Colonic mucosa (tissue), 4 donors: Measurements from ENCODE around the gene DGKD. TPM values are rescaled to one million over a fixed set of nuclear protein-coding genes. Genes with fewer than 3 reads are reported as not detected.

Experiments
- DNase-seq: peaks from one replicate; pipeline ENCODE4 v3.0.0-alpha.2; 2020
- H3K27ac ChIP-seq: fragments of 200-600 bp; one replicate; pipeline ENCODE4 v1.8.0; 2021
- H3K27me3 ChIP-seq: fragments of 200-600 bp; one replicate; pipeline ENCODE4 v1.8.0; 2021
- H3K36me3 ChIP-seq: fragments of 200-600 bp; one replicate; pipeline ENCODE4 v1.8.0; 2021
- H3K4me1 ChIP-seq: fragments of 200-600 bp; one replicate; pipeline ENCODE4 v1.8.0; 2021; ENCODE audit warnings: mild to moderate bottlenecking
- H3K4me3 ChIP-seq: fragments of 200-600 bp; one replicate; pipeline ENCODE4 v1.8.0; 2021
- H3K9ac ChIP-seq, 2 donors: one replicate each; pipeline ENCODE4 v1.7.0; 2013; ENCODE audit warnings: control low read depth in 2 of 2, low read depth in 2 of 2, low read length in 2 of 2
- H3K9me3 ChIP-seq: fragments of 200-600 bp; one replicate; pipeline ENCODE4 v1.8.0; 2021
- CTCF ChIP-seq: fragments of 200-600 bp; IDR thresholded peaks from one replicate; pipeline ENCODE4 v1.8.0; 2022; ENCODE audit warnings: antibody characterized with exemption, mild to moderate bottlenecking
- intact Hi-C: fragments of 100-400 bp; cut with DNase I; formaldehyde crosslinking; loops from one replicate; pipeline ENCODE4 v1.14.1; 2022
- total RNA-seq, 2 donors: library from RNA; stranded (reverse); fragmentation: NEBNext Ultra II Directional in 1 of 2; extraction: Animal tissue kit (Norgen Biotek cat#: 25700) in 1 of 2; gene quantifications; one replicate each; pipeline ENCODE4 v1.2.1, GENCODE V29; 2021
- donor health status: healthy.
- donor health status: DM: no; HTN: no; CAD: no.
- donor health status: DM: no; HTN: no; CAD: no.

Gene DGKD
- total RNA-seq, 2 donors from 2014 or later = 64.4 to 94.6 TPM

- no peak for DNase-seq
- intact Hi-C loops = no loop called here
- no peaks in the 10 kb centered on the region for H3K9me3 ChIP-seq
- no peak overlapping the region for H3K27ac ChIP-seq
- H3K36me3 ChIP-seq = no peaks in the 10 kb centered on the region
- peaks cover 21% of the 10 kb centered on the region for H3K4me1 ChIP-seq
- H3K27me3 ChIP-seq = no peaks in the 10 kb centered on the region
- TF ChIP-seq CTCF = no peak
- H3K4me3 ChIP-seq = no peak overlapping the region
- H3K9ac ChIP-seq = no peak overlapping the region
These were observed 7.9 kb upstream of the DGKD start for GRCh38 chr2:233346376-233346775.

DNA sequence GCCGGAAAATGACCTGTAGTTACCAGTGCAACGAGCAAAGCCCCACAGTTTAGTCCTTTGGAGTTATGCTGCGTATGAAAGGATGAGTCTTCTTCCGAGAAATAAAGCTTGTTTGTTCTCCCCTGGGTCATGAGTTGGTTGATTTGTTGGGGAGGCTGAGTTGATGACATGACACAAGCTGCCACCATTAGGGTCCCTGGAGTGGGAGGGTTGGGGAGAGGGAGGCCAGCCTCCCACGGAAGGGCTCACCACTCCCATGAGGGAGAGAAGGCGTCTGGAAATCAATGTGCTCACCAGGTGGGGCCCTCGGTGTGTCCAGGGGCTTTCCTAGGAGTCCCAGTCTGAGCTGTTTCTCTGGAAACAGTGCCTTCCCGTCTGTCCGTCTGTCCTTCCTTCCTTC lies 7.4 kb upstream of the DGKD start:
- H3K36me3 ChIP-seq = no peaks in the 10 kb centered on the region
- DNase-seq = no peak
- H3K4me3 ChIP-seq = no peak overlapping the region
- no peak for TF ChIP-seq CTCF
- H3K27ac ChIP-seq = no peak overlapping the region
- intact Hi-C loops = no loop called here
- H3K9me3 ChIP-seq = no peaks in the 10 kb centered on the region
- peaks cover 21% of the 10 kb centered on the region for H3K4me1 ChIP-seq
- no peak overlapping the region for H3K9ac ChIP-seq
- no peaks in the 10 kb centered on the region for H3K27me3 ChIP-seq

DNA sequence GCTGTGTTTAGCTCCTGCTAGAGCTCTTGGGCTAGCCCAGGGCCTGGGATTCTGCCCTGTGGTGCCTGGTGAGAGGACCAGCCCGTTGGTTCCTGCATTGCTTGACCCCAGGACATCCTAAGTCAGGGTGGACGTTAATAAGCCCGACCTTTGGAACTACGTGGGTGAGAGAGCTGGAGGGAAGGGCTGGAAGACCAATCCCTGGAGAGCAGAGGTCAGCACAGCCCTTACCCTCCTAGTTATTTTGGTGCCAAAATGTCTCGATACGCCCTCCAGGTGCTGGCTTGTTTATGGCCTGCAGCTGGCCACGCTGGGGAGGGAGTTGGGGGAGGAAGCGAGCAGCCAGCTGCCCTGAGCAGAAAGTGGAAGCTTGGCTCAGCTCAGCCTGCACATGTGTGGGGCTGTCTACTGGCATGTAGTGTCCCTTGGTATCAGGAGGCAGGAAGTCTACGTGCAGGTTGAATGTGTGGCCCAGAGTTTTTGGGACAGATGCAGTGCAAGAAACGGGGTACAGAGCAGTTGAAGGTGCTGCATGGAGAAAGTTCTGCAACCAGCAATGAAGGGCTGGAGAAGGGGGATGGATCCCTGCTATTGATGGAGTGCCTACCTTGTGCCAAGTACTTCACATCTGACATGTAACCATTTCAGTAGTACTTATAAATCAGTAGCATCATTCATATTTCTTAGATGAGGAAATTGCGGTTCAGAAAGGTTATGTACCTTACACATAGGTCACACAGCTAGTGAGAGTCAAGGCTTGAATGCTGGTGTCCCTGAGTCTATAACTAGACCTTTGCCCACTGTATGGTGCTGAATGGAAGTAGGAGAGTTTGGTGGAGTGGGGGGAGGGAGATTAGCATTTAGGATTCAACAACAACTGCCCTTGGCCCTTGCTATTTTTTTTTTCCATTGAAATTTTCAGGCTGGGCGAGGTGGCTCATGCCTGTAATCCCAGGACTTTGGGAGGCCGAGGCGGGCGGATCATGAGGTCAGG lies 5.0 kb upstream of the DGKD start:
- H3K4me3 ChIP-seq = no peak overlapping the region
- intact Hi-C loops = no loop called here
- no peaks in the 10 kb centered on the region for H3K9me3 ChIP-seq
- H3K36me3 ChIP-seq = no peaks in the 10 kb centered on the region
- peak; percentile 85 for DNase-seq
- H3K9ac ChIP-seq = peak overlapping the region in 1 of 2 donors; percentile 53
- H3K27me3 ChIP-seq = no peaks in the 10 kb centered on the region
- peaks cover 27% of the 10 kb centered on the region for H3K4me1 ChIP-seq
- no peak for TF ChIP-seq CTCF
- H3K27ac ChIP-seq = peak overlapping the region; percentile 39

- Histone ChIP-seq H3K27ac (peak overlapping the region; percentile 39), H3K4me1 (peaks cover 27% of the 10 kb centered on the region)
- intact Hi-C loops = no loop called here
These were observed 3.6 kb upstream of the DGKD start for GRCh38 chr2:233350708-233351107.

DNA sequence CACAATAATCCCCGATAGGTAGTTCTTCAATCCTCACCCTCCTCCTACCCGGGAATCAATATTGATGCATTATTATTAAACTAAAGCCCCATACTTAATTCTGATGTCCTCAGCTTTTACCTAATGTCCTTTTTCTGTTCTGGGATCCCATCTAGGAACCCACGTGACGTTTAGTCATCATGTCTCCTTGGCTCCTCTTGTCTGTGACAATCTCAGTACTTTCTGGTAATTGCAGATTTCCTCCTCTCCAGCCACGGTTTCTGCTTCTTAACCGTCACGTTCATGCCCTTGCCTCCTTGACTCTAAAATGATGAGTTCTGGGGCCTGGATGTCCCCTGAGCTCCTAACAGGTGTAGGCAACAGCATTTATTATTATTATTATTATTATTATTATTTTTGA lies 2.9 kb upstream of the DGKD start:
- H3K27me3 ChIP-seq = no peaks in the 10 kb centered on the region

More at GRCh38 chr2:233350708-233351107, 3.6 kb upstream of the DGKD start:
- Histone ChIP-seq H3K9ac (no peak overlapping the region), H3K27me3 (no peaks in the 10 kb centered on the region), H3K9me3 (no peaks in the 10 kb centered on the region), H3K36me3 (no peaks in the 10 kb centered on the region), H3K4me3 (no peak overlapping the region)
- peak; percentile 60 for DNase-seq
- TF ChIP-seq CTCF = no peak

More for the DNA sequence above, 2.9 kb upstream of the DGKD start:
- no peak for TF ChIP-seq CTCF
- no peaks in the 10 kb centered on the region for H3K36me3 ChIP-seq
- no peak overlapping the region for H3K9ac ChIP-seq
- no peaks in the 10 kb centered on the region for H3K9me3 ChIP-seq
- intact Hi-C loops = no loop called here
- peaks cover 27% of the 10 kb centered on the region for H3K4me1 ChIP-seq
- H3K27ac ChIP-seq = no peak overlapping the region
- no peak overlapping the region for H3K4me3 ChIP-seq
- no peak for DNase-seq
